NCI-H1417 treated with DMSO at 0.1 percent for 48 hours (cell line): ENCODE results near the gene LGR6.
"Not testable (repeated sequence)": the region's sequence is repeated elsewhere in the genome, so short reads cannot be mapped to it uniquely, and the experiment has no call there.

Experiments
- DNase-seq: peaks from one replicate; lab custom pipeline; 2025; lab: John Stamatoyannopoulos, UW

The LGR6 gene

DNA sequence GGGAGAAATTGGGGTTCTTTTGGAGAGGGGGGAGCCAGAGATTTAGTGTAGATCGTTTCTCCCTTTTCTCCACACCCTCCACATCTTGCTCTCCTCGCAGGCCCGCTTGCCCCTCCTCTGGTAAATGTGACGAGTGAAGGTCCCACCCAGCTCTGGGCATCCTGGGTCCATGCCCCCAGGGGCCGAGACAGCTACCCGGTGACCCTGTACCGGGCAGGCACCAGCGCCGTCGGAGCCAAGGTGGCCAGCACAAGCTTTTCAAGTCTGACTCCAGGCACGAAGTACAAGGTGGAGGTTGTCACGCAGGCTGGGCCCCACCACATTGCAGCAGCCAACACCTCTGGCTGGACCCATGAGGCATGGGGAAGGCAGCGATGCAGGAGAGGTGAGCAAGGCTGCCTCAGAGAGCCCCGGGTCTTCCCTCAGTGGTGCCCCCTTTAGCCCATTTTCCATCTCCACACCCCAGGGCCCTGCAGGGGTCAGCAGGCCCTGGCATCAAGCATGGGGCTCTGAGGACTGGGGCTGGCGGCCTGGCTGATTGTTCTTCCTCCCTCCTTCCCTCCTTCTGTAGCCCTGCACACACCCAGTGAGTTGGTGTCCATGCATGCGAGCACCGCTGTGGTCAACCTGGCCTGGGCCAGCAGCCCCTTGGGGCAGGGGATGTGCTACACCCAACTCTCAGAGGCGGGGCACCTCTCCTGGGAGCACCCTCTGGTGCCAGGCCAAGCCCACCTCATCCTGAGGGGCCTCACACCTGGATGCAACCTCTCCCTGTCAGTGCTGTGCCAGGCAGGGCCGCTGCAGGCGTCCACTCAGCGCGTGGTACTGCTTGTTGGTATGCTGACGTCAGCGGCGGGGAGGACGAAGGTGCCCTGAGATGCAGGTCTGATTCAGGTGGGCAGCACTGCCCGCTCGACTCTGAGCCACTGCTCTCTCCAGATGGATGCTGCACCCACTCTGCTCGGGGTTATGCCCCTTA, 16.4 kb upstream of the LGR6 start:
- no peak for DNase-seq

DNA sequence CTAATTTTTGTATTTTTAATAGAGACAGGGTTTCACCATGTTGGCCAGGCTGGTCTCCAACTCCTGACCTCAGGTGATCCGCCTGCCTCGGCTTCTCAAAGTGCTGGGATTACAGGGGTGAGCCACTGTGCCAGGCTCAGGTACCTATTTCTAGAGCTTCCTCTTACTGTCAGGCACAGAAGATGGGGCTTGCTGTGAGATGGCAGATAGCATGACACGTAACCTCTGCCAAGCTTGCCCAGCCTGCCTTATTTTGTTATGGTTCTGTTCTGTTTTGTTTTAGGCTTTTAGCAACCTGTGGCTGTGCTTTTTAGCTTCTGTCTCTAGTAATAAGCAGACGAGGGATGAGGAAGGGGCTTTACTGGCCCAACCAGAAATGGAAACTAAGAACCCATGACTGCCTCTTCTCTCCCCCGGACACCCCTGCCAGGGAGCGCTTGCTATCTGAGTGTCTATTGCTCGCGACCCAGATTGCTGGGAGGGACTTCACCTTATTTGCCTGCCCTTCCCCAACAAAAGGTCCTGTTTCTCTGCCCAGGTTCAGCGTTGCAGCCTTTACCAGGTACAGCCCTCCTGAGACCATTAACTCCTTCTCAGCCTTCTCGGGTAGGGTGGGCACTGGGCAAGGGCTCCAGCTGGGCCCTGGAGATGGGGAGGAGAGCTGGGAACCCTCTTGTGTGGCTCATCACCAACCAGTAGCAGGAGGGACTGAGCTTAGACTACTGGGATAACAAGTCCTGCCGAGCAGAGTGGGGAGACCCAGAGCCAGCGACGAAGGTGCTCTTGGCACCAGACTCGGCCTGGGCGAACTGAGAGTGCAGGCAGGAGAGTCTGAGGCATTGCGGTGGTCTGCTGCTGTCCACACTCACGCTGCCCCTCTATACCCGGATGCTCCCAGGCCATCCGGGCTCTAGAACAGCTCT, 13.5 kb upstream of the LGR6 start:
- DNase-seq, result no peak

DNA sequence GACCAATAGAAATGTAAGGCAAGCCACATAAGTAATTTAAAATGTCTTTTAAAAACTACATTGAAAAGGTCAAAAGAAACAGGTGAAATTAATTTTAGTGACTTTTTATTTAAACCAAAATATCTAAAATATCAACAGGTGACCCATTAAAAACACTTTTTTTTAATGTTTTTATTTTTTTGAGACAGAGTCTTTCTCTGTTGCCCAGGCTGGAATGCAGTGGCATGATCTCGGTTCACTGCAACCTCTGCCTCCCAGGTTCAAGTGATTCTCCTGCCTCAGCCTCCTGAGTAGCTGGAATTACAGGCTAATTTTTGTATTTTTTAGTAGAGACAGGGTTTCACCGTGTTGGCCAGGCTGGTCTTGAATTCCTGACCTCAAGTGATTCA, 12.9 kb upstream of the LGR6 start:
- DNase-seq, result not testable (repeated sequence)

DNA sequence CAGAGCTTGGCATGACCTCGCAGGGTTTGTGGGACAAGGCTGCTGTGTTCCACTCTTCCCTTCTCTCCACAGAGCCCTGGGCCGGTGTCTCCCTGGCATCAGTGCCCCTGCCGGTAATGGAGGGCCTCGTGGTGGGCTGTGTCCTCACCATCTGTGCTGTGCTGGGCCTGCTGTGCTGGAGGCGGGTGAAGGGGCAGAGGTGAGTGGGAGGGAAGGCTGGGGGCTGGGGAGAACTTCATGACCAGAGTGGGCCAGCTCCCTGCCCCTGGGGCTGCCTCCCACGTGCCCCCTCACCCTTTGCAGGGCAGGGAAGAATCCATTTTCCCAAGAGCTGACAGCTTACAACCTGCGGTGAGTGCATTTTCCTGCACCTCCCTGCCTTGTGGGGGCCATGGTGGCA, 12.0 kb upstream of the LGR6 start:
- DNase-seq, result no peak

DNA sequence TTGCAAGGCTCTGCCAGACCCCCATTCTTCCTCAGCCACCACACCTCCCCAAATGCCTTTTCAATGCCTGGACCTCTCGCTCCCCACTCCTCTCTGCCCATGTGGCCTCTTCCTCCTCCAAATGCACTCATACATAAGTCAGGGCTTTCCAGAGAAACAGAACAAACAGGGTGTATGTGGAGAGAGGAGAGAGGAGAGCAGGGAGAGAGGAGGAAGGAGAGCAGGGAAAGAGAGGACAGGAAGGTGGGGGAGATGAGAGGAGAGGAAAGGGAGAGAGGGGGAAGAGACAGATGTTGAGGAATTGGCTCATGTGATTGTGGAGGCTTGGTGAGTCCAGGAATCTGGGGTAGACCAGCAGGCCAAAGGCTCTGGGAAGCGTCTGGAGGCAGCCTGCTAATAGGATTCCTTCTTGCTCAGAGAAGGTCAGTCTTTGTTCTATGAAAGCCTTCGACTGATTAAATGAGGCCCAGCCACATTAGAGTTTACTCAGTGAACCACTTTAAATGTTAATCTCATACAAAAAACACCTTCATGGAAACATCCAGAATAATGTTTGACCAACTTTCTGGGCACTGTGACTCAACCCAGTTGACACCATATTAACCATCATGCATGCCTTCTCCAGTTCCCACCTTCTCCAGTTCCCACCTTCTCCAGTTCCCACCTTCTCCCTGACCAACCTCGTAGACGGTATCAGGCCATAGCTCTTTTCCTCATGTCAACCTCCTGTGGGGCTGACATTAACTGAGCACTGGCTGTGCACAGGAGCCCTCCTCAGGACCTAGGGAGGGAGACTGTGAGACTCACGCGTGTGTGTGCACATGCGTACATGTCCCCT, 11.3 kb upstream of the LGR6 start:
- DNase-seq, result no peak

DNA sequence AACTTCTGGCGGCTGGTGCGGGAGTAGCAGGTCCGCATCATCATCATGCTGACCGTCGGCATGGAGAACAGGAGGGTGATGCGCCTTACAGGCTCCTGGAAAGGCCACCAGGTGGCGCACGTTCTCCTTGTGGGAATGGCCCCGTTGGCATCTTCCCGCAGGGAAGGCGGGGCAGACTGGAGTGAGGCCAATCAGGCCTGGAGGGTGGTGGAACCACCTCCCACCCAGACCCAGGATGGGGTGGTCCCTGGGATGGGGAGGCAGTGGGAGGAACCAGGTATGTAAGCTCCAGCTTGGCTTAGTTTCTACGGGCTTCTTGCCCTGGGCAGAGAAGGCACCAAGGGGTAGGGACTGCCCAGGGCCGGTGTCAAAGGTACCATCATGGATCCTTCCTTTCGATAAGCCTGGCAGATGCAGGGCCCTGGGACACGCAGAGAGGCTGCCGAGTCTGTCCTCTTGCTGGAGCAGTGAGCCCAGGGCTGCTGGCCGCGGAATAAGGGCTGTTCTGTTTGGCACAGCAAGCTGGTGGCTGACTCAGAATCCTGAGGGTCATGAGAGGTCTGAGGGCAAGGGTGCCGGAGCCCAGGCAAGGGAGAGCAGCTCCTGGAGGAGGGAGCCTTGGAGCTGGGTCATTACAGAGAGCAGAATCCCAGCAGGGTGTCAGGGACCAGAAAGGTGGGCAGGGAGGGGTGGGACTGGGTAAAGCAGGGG, 8.7 kb upstream of the LGR6 start:
- peak; percentile 41 for DNase-seq

DNA sequence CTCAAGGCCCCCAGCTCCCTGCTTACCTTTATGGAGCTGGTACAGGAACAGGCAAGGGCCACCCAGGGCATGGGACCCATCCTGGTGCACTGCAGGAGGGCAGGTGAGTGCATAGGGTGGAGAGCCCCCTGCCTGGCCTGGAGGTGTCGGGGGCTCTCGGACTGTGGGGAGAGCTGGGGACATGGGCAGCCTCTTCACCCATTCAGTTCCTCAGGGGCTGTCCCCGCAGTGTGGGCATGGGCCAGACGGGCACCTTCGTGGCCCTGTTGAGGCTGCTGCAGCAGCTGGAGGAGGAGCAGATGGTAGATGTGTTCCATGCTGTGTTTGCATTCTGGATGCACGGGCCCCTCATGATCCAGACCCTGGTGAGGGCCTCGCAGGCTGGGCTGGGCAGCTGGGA, 7.3 kb upstream of the LGR6 start:
- no peak for DNase-seq

DNA sequence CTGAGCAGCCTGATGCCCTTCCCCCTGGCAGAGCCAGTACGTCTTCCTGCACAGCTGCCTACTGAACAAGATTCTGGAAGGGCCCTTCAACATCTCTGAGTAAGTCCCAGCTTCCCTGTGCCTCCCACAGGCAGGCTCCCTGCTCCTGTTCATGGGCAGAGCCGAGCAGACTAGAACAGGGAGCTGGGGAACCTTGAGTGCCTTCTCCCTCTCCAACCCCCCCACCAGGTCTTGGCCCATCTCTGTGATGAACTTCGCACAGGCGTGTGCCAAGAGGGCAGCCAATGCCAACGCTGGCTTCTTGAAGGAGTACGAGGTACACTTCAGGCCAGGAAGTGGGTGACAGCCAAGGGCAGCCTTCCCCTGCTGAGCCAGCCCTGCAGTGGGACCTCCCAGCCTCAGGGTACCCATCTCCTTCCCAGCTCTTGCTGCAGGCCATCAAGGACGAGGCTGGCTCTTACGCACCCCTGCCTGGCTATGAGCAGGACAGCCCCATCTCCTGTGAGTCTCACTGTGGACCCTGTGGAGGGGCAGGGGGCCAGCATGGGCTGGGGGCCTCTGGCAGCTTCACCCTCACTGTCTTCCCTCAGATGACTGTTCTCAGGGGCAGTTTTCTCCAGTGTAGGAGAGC, 6.4 kb upstream of the LGR6 start:
- no peak for DNase-seq

DNA sequence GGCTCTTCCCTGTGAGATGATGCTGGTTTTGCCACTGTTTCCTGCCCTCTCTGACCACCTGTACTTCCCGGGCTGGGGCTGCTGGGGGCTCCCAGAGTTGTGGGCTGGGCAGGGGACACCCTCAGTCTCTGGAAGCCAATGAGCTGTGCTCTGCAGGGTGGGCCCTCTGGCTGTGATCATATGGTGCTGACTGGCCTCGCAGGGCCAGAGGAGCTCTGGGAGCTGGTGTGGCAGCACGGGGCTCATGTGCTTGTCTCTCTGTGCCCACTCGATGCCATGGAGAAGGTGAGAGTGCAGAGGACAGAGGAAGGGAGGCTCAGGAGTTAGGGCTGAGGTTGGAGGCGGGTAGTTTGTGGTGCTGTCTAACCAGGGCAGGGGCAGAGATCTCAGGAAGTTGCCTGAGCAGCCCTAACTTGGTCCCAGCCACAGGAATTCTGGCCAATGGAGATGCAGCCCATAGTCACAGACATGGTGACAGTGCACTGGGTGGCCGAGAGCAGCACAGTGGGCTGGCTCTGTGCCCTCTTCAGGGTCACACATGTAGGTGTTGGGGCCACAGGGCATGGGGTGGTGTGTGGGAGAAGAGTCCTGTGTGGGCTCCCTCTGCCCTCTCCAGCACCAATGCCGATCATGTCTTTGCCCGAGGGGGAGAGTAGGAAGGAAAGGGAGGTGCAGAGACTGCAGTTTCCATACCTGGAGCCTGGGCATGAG, 5.7 kb upstream of the LGR6 start:
- no peak for DNase-seq

DNA sequence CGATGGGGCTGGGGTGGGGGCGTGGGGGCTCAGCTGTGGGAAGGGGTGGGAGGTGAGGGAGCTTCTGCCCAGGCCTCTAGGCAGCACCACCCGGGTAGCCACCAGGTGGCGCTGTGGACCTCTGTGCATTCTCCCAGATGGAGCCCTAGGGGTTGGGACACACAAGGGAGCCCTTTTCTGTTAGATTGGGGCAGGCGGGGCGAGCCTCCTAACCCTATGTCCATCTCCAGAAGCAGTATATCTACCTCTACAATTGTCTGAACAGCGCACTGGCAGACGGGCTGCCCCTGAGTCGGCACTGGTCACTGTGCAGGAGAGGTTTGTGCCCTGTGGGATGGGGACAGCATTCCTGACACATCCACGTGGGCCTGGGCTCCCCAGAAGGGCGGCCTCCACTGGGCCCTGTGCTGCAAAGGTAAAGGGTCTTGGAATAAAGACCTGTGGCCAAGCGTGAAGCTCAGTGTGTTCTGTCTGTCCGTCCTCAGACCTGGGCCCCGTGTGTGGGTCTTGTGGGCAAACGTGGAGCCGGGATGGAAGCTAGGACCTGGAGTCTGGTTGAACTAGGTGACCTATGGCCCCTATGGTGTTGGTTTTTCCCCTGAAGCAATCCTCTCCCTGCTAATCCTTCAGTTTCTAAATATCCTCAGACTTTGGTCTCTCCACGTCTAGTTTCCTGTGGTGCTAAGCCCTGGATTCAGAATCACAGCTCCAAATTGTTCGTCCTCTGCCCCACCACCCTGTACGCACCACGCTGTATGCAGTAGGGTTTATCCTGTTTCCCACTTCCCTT, 4.4 kb upstream of the LGR6 start:
- no peak for DNase-seq

DNA sequence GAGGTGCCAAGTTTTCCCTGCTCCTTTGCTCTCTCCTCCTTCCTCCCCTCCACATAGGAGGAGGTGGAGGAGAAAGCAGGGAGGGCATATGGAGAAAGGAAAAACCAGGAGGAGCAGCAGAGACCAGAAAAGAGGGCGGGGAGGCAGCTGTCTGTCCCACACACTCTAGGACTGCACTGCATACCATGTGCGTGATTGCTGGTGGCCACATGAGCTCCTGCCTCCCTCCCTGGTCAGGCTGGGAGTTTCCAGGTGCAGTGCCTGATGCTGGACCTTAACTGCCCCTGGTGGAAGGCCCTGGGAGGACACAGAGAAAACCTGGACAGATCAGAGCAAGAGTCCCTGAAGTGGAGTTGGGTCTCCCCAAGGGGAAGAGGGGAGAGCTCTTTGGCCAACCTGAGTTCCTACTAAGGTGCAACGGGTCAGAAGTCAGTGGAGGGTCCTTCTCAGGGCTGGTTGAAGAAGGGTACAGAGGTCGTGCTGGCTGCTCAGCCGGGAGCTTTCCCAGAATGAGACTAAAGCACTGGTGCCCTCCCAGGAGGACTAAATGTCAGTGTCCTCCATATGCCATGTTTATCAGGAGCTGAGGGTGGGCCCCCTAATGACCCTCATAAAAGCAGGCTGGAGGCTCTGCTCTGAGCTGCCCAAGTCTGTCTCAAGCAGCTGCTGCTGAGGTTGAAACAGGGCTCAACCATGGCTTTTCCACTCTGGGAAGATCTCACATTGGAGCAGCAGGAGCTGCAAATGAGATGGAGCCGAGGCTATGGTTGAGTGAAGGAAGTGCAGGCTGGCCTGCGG, 3.5 kb upstream of the LGR6 start:
- no peak for DNase-seq

DNA sequence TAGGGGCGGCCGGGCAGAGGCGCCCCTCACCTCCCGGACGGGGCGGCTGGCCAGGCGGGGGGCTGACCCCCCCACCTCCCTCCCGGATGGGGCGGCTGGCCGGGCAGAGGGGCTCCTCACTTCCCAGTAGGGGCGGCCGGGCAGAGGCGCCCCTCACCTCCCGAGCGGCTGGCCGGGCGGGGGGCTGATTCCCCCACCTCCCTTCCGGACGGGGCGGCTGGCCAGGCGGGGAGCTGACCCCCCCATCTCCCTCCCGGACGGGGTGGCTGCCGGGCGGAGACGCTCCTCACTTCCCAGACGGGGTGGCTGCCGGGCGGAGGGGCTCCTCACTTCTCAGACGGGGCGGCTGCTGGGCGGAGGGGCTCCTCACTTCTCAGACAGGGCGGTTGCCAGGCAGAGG, 2.2 kb upstream of the LGR6 start:
- DNase-seq, result not testable (repeated sequence)

DNA sequence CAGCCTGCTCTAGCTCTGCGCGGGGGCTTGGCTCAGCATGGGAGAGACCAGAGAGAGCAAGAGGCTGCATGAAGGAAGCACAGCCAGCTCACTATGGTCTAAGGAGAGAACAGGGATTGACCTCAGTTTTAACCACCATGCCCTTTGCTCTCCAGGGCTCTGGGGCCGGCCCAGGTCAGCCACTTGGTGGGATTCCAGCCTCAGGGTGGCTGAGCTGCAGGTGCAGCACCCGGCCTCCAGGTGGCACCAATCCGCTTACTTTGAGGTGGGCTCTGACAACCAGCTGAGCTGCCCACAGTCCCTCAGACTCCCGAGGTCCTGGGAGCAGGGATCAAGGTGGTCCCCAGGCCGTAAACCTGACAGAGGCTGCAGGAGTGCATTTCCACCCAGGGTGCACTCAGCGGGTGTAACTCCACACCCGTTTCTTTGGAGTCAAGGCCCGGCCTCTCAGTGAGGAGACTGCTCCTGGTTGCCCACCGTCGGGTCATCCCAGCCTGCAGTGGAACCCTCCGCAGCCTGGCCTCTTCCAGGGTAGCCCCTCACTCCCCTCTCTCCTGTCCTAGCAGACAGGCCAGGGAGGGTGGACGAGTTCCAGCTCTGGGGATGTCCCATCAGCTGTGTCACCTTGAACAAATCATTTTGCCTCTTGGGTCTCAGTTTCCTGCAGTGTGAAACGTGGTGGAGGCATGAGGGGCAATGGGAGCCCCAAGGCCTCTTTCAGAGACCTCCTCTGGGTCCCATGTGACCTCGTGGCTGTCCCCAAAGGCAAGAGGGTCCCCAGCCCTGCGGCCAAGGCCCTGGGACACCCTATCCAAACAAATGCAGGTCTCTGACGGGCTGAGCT, 607 bp upstream of the LGR6 start:
- no peak for DNase-seq

DNA sequence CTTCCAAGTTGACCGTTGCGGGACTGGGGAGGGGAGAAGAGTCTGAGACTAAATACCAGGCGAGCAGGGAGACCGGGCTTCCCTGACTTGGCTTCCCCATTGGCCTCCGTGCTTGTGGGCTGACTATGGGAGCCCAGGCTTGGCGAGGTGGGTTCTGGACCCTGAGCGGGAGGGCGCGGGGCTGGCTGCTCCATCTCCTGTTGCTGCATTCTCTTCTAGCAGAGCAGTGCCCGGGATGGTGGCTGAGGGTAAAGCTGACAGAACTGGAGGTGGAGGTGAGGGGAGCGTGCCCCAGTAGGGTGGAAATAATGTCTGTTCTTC, 689 bp downstream of the LGR6 start:
- no peak for DNase-seq

DNA sequence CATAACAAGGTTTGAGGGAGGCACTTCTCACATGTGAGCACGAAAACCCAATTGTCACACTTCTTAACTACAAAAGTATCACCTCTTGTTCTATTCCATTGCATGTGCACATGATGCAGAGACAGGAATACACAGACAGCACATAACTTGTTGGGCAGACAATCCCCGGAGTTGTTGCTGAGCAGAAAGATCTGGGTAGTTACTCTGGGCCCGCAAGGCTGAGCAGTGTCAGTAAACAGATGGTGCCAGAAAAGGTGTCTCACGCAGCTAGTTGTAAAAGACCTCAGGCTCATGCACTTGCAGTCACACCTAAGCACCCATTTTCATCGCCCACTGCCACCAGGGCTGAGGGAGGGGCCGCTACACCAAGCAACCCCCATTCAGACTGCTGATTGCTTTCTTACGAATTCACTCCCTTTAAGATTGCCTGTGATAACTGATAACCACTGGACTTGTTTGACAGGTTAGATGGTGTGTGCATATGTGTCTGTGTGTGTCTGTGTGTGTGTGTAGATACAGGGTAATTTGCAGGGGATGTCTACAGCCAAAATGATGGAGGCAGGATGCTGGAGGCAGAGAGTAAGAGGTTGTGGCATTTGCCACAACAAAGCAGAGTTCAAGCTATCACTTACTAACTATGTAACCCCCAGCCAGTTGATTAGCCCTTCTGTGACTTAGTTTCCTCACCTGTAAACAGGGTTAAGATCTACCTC, 4.2 kb downstream of the LGR6 start:
- no peak for DNase-seq

DNA sequence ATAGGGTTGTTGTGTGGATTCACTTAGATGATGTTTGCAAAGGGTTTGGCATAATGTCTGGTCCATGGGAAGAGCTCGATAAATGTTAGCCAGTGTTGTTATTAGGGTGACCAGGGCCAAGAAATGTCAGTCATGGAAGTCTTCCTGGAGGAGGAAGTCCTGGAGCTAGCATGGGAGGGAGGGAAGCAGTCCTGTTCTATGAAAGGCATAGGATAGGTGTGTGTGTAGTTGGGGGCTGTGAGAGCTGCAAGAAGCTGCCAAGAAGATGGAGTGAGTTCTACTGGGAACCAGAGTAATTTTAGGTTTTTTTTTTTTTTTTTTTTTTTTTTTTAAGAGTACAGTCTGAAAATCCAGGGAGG, 4.7 kb downstream of the LGR6 start:
- no peak for DNase-seq
